Subcutaneous adipose tissue (tissue), 4 donors: Measurements from ENCODE around the gene CD79A. TPM values are rescaled to one million over a fixed set of nuclear protein-coding genes. Genes with fewer than 3 reads are reported as not detected.

ENCODE experiments used
- CTCF ChIP-seq: fragments of 450-650 bp; IDR thresholded peaks from one replicate; pipeline ENCODE4 v1.5.1; 2016; ENCODE audit warnings: low read depth, mild to moderate bottlenecking, control low read depth, antibody characterized with exemption, moderate library complexity
- total RNA-seq, 4 donors: library from RNA; depleted of rRNA; stranded (reverse); fragments of >200 nt; gene quantifications; one replicate each; pipeline ENCODE4 v1.1.0, GENCODE V29; 2016

The CD79A gene
- total RNA-seq, 4 donors from 2014 or later = 0.51 TPM; not detected in 3

DNA sequence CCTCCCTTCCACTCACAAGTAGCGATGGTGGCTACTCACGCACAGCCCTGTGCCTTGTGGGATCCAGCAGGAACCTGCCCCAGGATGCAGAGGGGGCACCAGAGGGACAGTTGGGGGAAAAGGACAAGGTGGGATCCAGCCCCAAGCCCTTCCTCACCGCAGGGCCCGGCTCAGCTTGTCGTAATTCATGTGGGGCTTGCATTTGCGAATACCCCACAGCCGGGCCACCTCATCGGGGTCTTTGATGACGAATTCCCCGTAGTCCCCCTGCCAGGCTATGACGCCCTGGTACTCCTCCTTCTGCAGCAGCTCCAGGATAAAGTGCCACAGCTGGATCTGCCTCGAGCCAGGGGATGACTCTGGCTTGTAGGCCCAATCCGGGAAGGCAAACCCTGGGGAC, 32.6 kb downstream of the CD79A start:
- TF ChIP-seq CTCF = no peak

- no peak for TF ChIP-seq CTCF
Observed at GRCh38 chr19:41910240-41910991, 33.3 kb downstream of the CD79A start.

DNA sequence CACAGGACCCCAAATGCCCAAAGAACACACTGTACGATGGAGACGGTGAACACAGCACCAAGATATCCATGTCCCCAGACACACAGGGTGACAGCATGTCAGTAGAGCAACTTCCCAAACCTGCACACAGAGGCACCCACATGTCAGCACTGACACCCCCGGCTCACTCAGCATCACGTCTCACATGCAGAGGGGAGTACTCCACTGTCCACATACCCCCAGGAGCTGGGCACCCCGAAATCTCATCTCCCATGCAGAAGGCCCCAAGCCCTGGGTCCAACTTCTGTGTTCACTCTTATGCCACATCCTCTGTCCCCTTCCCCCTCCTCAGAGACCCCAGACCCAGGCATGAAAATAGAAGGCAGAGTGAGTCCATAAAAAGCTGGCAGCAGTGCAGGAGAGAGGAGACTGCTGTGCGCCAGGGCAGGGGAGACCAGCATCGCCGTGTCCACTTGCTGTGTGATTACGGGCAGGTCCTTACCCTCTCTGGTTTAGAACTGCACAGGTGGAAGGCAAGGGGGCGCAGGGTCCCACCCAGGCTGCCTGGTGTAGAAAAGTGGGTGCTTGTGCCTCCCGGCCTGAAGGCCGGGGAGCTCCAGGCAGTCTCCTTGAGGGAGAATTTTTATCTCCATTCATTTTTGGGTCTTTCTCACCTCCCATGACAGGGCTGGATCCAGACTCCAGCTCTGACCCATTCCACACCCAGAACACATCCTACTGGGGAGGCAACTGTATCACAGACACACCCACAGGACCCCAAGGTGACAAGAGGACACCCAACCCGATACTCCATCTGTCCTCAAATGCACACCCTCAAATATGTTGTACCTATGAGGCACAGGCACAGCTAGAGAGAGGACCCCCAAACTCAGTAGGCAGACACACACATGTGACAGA, 34.2 kb downstream of the CD79A start:
- no peak for TF ChIP-seq CTCF

DNA sequence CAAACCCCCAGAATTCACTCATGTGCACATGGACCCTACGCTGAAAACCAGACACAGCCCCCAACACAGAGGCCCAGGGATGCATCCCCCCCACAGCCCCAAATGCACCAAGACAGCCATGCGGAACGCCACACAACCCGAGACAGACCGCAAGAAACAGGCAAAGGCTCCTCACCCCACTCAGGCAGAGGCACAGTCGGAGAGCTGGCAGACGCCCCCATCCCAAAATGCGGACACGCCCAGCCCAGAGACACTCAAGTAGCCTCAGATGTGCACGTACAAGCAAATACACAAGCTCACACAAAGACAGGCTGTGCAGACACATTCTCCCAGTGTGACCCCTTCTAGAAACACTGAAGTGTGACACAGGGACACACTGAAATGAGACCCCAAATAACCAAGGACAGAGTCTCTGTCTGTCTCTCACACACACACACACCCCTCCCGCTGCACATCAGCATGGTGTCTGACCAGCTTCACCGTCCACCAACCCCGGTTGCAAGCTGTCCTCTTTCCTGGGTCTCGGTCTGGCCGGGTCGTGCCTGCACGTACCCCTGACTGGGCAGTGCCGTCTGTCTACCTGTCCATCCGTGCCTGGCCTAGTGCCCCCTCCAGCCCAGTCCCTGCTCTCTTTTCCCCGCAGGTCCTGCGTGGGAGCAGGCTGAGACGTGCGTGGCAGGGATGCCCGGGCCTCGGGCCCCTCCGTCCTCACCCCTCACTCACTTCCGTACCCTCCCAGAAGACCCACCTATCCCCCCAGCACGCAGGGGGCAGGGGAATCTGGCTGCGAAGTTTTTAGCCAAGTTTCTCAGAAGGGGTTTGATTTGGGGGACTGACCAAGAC, 35.0 kb downstream of the CD79A start:
- TF ChIP-seq CTCF = no peak

- no peak for TF ChIP-seq CTCF
Observed at GRCh38 chr19:41912899-41913537, 35.9 kb downstream of the CD79A start.

DNA sequence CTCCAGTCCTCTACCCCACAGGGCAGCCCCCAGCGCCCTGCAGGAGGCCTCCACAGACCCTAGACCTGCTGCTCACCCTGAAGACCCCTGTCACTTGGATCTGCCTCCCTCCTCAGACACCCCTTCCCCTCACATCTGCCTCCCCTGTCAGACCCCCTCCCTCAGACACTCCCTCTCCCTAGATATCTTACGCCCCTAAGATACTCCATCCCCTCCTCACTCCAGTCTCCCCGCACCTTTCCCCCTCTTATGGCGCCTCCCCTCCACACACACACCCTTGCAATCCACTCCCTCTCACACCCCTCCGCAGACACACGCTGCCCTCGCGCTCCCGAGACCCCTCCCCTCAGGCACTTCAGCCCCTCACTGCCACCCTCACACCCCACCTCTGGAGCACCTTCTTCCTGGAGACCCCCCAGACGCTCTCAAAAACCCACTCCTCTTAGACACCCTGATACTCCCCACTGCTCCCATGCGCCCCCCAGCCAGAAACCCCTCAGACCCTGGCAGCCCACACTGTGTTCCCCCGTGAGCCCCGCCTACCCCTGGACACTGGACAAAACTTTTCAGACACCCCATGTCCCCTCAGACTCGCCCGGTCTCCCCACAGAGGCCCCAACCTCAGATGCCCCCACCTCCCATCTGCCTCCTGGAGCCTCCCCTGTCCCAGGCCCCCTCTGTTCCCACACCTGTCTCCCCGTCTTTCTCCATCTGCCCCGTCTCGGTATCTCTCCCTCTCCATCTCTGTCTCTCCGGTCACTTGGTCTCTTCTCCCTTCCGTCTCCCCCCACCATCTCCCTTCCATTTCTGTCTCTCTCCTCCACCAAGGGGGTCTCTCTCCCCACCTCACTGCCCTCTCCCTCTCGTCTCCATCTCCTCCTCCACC, 36.7 kb downstream of the CD79A start:
- TF ChIP-seq CTCF = no peak
